Measurements from ENCODE around the gene DNAAF9.

DNA sequence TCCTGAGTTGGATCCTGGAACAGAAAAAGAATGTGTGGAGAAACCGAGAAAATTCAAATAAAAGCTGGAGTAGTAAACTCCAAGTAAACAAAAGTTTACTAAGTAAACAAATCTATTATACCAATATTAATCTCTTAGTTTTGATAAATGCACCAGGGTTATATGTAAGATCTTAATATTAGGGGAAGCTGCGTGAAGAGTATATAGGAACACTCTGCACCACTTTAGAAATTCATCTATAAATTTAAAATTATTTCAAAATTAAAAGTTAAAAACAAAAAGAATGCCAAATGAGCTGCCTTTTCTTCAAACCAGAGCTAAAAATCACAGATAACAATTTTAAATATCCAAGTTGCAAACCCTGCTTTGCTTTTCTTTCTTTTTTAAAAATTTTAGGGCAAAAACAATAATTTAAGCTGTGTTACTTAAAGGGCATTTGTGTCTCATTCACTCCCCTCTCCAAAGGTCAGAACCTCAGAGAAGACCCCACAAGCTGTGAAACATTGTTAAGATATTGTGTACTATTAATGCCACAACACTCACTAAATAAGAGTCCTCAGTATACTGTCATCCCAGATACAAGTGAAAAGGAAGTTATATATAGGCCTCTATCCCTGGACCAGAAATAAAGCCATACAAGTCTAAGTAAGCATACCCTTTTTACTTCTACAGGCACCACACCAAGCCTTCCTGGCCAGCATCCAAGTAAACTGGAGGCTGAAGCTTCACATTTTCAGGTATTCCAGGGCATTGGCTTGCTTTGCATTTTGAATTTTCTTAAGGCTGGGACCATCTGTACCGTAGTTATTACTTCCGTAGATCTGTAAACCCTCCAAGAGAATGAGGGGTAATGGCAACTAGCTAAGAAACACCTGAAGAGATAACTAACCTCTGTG lies 7.0 kb downstream of the DNAAF9 start:
- TF ChIP-seq, protein P1, sequence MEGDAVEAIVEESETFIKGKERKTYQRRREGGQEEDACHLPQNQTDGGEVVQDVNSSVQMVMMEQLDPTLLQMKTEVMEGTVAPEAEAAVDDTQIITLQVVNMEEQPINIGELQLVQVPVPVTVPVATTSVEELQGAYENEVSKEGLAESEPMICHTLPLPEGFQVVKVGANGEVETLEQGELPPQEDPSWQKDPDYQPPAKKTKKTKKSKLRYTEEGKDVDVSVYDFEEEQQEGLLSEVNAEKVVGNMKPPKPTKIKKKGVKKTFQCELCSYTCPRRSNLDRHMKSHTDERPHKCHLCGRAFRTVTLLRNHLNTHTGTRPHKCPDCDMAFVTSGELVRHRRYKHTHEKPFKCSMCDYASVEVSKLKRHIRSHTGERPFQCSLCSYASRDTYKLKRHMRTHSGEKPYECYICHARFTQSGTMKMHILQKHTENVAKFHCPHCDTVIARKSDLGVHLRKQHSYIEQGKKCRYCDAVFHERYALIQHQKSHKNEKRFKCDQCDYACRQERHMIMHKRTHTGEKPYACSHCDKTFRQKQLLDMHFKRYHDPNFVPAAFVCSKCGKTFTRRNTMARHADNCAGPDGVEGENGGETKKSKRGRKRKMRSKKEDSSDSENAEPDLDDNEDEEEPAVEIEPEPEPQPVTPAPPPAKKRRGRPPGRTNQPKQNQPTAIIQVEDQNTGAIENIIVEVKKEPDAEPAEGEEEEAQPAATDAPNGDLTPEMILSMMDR (IDR thresholded peaks at IDR 0.05) = no peak
- no peak for TF ChIP-seq POLR2AphosphoS5 (IDR thresholded peaks at IDR 0.05)
